GM21360 (cell line): Measurements from ENCODE around the gene SSR4.
A peak's percentile ranks its signal among the peaks of the same experiment; 100 is the strongest.
"Not testable (repeated sequence)": the region's sequence is repeated elsewhere in the genome, so short reads cannot be mapped to it uniquely, and the experiment has no call there.

Experiments
- ATAC-seq: cut with Tn5 transposase; IDR thresholded peaks from one replicate; pipeline ENCODE4 v1.9.1; 2021; ENCODE audit warnings: mild to moderate bottlenecking, moderate library complexity; ENCODE audit not compliant: unreplicated experiment

The SSR4 gene

GRCh38 chrX:153794018-153794896 lies at the start of gene SSR4, which contains the start of gene IDH3G:
Gene SSR4 (plus strand): TSS chrX:153794668. CDS start chrX:153794688, 20 bp downstream.
Gene IDH3G (minus strand): TSS chrX:153794375. CDS start chrX:153794326, 49 bp downstream.
- ATAC-seq = peak; percentile 88

- ATAC-seq = not testable (repeated sequence)
These were observed 49.4 kb upstream of the SSR4 start for GRCh38 chrX:153745067-153745433.

- no peak for ATAC-seq
These were observed 48.1 kb upstream of the SSR4 start for GRCh38 chrX:153746359-153746758.

- ATAC-seq = not testable (repeated sequence)
These were observed 47.5 kb upstream of the SSR4 start for GRCh38 chrX:153746991-153747390.

GRCh38 chrX:153749017-153749416 lies 45.5 kb upstream of the SSR4 start:
- not testable (repeated sequence) for ATAC-seq

- no peak for ATAC-seq
These were observed 44.2 kb upstream of the SSR4 start for GRCh38 chrX:153750127-153750774.

- no peak for ATAC-seq
These were observed 39.3 kb upstream of the SSR4 start for GRCh38 chrX:153755136-153755535.

- no peak for ATAC-seq
These were observed 32.6 kb upstream of the SSR4 start for GRCh38 chrX:153761863-153762262.

- no peak for ATAC-seq
These were observed 31.8 kb upstream of the SSR4 start for GRCh38 chrX:153762626-153763173.

GRCh38 chrX:153763298-153763932 lies 31.1 kb upstream of the SSR4 start:
- ATAC-seq = no peak

GRCh38 chrX:153763989-153764755 lies 30.3 kb upstream of the SSR4 start, which contains the start of gene PLXNB3:
Gene PLXNB3 (plus strand): TSS chrX:153764249. CDS start chrX:153765536, 1,287 bp downstream.
- peak; percentile 48 for ATAC-seq

GRCh38 chrX:153764786-153765137 lies 29.7 kb upstream of the SSR4 start:
- no peak for ATAC-seq

- no peak for ATAC-seq
These were observed 29.1 kb upstream of the SSR4 start for GRCh38 chrX:153765138-153766079.

GRCh38 chrX:153766098-153766817 lies 28.2 kb upstream of the SSR4 start:
- ATAC-seq = no peak

GRCh38 chrX:153766871-153767673 lies 27.4 kb upstream of the SSR4 start:
- no peak for ATAC-seq

GRCh38 chrX:153767674-153768055 lies 26.8 kb upstream of the SSR4 start:
- no peak for ATAC-seq

GRCh38 chrX:153768311-153769157 lies 25.9 kb upstream of the SSR4 start:
- no peak for ATAC-seq
